Right forelimb (tissue), 1 donor: ENCODE measurements around the gene SYTL3.
"Not testable (repeated sequence)": the region's sequence is repeated elsewhere in the genome, so short reads cannot be mapped to it uniquely, and the experiment has no call there.

Experiments
- DNase-seq: peaks from one replicate; pipeline ENCODE4 v3.0.0-alpha.2; 2018

Gene SYTL3

GRCh38 chr6:158780246-158780884 is 130.5 kb downstream of the SYTL3 start:
- no peak for DNase-seq

GRCh38 chr6:158780988-158781691 is 131.3 kb downstream of the SYTL3 start:
- no peak for DNase-seq

- no peak for DNase-seq
Measured at GRCh38 chr6:158781692-158782373, 132.0 kb downstream of the SYTL3 start.

GRCh38 chr6:158782432-158783166 is 132.7 kb downstream of the SYTL3 start:
- DNase-seq = no peak

- DNase-seq = no peak
Measured at GRCh38 chr6:158783167-158783450, 133.3 kb downstream of the SYTL3 start.

GRCh38 chr6:158783851-158784250 is 134.0 kb downstream of the SYTL3 start:
- no peak for DNase-seq

GRCh38 chr6:158784505-158784904 is 134.7 kb downstream of the SYTL3 start:
- DNase-seq = no peak

GRCh38 chr6:158785036-158785435 is 135.2 kb downstream of the SYTL3 start:
- no peak for DNase-seq

- DNase-seq = no peak
Measured at GRCh38 chr6:158786645-158787304, 136.9 kb downstream of the SYTL3 start.

GRCh38 chr6:158787395-158787794 is 137.5 kb downstream of the SYTL3 start:
- DNase-seq = no peak

GRCh38 chr6:158789115-158789917 is 139.5 kb downstream of the SYTL3 start:
- no peak for DNase-seq

GRCh38 chr6:158791274-158791855 is 141.5 kb downstream of the SYTL3 start:
- DNase-seq = no peak

GRCh38 chr6:158792505-158792904 is 142.7 kb downstream of the SYTL3 start:
- DNase-seq = not testable (repeated sequence)

- DNase-seq = no peak
Measured at GRCh38 chr6:158793432-158793831, 143.6 kb downstream of the SYTL3 start.

GRCh38 chr6:158795516-158795915 is 145.7 kb downstream of the SYTL3 start:
- DNase-seq = no peak

- DNase-seq = no peak
Measured at GRCh38 chr6:158796353-158796752, 146.5 kb downstream of the SYTL3 start.

GRCh38 chr6:158797331-158798310 is 147.8 kb downstream of the SYTL3 start:
- no peak for DNase-seq

GRCh38 chr6:158798311-158798710 is 148.5 kb downstream of the SYTL3 start:
- DNase-seq = no peak

- DNase-seq = no peak
Measured at GRCh38 chr6:158799051-158799792, 149.4 kb downstream of the SYTL3 start.
